GM12875 (cell line): Measurements from ENCODE around the gene PDCD1.

ENCODE experiments used
- H3K4me3 ChIP-seq: one replicate; pipeline ENCODE4 v1.5.1; 2011; ENCODE audit warnings: low read depth, low read length, control low read depth
- TF ChIP-seq, protein P1 (sequence below): IDR thresholded peaks from 2 replicates; pipeline ENCODE4 v1.5.1; 2011; ENCODE audit warnings: low read depth, mild to moderate bottlenecking, control low read depth, inconsistent platforms, low read length, moderate library complexity, borderline replicate concordance; ENCODE audit not compliant: insufficient read depth

The PDCD1 gene

DNA sequence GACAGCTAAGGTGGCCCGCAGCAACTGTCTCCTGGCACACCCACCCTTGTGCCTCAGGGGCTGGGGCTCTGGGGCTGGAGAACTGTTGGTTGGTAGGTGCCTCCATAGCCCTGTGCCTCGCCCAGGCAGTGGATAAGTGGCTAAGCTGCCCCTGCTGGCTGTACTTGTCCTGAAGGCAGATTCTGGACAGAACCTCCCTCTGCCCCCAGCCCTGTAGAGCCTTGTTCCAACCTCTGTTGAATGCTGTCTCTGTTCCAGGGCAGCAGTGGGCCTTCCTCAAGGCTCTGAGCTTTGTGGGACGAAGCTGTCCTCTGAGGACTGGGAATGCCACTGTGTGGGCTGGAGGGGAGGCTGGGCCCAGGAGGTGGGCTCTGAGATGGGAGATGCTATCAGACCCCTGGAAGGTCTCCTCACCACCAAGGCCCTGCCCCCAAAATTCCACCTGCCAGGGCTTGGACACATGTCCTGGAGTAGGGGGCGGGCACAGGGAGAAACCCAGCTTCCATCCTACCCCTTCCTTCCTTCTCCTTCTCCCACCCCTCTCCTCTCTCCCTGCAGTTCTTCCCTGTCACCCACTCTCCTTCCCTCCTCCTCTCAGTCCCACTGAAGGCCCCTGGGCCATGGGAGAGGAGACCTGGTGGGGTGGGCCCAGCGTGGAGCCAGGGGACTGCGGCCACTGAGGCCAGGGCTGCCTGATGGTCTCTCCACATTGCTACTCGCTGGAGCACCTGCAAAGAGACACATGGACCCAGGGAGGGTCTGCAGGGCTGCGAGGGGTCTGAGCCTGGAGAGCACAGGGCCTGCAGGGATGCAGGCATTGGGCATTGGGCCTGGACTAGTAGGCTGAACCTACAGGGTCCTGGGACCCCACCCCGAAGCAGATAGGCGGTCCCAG, 1.7 kb upstream of the PDCD1 start:
- TF ChIP-seq, protein P1, sequence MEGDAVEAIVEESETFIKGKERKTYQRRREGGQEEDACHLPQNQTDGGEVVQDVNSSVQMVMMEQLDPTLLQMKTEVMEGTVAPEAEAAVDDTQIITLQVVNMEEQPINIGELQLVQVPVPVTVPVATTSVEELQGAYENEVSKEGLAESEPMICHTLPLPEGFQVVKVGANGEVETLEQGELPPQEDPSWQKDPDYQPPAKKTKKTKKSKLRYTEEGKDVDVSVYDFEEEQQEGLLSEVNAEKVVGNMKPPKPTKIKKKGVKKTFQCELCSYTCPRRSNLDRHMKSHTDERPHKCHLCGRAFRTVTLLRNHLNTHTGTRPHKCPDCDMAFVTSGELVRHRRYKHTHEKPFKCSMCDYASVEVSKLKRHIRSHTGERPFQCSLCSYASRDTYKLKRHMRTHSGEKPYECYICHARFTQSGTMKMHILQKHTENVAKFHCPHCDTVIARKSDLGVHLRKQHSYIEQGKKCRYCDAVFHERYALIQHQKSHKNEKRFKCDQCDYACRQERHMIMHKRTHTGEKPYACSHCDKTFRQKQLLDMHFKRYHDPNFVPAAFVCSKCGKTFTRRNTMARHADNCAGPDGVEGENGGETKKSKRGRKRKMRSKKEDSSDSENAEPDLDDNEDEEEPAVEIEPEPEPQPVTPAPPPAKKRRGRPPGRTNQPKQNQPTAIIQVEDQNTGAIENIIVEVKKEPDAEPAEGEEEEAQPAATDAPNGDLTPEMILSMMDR = peak; percentile 22; the same call in 1 of the 2 replicates
- H3K4me3 ChIP-seq = no peak overlapping the region

DNA sequence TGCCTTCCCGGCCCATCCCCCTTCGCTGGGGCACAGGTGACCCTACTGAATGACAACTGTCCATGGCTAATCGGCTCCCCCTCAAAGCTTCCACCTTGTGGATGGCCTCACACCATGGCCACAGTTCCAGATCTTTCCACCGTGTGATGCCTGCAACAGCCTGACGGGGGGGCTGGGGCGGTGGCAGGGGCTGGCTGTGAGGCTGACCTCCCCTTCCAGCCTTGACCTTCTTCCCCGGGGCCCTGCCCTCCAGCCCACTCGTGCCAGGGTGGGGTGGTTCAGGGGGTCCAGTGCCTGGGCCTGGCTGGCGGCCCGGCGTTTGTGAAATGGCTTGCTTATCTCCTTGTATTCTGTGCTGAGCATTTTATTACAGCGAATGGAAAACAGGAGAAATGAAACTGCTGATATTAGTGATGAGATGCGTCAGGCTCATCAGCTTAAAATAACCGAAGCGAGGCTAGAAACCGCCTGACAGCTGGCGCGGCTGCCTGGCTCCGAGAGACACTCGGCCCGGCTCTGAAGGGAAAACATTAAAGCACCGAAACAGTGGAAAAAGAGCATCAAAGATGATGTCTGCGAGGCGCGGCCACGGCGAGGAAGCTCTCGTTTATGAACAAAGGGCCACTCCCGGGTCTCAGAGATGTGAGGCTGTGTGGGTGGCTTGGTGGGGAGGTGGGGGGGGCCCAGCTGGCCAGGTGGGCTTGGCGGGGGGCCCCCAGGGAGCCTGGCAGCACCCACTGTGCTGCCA, 916 bp upstream of the PDCD1 start:
- TF ChIP-seq, protein P1 = peak; percentile 70
- H3K4me3 ChIP-seq = peak overlapping the region; percentile 43

DNA sequence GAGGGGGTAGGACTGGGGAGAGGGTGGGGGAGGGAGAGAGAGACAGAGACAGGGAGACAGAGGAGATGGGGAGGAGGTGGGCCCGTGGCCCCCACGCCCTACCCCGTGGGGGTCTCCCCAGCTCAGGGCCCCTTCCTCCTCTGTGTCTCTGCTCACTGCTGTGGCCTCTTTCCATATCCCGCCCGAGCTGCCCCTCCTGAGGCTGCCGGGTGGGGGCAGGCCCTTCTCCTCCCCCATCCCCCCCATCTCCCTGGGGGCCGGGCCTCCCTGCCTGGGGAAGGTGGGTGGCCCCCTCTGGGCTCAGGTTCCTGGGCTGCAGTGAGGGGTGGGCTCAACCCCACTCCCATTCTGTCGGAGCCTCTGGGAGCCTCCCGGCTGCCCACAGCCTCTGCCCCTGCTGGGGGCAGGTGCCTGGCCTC, 332 bp upstream of the PDCD1 start:
- TF ChIP-seq, protein P1 = no peak
- H3K4me3 ChIP-seq = peak overlapping the region; percentile 43

DNA sequence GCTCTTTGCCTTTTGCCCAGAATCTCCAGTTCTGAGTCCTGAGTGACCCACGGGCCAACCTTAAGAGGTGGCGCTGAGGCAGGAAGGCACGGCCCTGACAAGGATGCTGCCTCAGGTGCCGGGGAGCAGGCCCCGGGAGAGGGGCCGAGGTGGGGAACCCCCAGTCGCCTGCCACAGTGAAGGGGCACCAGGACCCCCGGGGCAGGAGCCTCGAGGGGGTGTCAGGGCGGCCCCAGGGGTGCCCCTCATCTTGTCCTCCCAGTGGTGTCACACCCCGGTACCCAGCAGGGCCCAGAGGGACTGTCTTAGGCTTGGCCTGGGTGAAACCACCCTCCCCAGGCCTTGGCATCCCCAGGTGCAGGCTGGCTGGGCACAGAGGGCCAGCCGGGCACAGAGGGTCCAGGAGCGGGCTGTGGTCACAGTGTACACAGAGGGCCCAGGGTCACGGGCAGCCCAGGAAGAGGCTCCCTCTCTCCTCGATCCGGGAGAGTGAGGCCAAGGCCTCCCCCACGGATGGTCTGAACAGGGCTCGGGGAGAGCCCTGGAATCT, 1.0 kb downstream of the PDCD1 start:
- no peak overlapping the region for H3K4me3 ChIP-seq
- TF ChIP-seq, protein P1 = no peak

DNA sequence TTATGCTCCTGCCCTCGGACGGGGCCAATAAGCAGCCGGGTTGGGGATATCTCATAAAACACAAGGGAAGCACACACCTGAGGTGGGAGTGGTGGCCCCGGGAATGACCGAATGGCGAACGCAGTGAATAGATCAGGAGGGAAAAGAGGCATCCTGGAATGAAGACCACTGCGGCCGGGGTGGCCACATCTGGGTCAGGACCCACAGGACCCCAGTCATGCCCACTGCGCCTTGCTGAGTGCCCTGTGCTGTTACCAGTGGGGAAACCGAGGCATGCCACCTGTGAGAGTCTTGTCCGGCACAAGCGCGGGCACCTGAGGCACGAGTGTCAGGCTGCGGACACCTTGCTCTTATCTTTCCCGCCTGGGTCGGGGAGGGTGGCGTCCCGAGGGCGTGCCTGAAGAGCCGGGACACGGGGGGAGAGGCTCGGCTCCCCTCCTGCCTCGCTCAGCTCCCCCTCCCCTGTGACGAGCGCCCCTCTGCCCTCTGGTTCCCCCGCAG, 1.6 kb downstream of the PDCD1 start:
- H3K4me3 ChIP-seq = no peak overlapping the region
- TF ChIP-seq, protein P1 = no peak

DNA sequence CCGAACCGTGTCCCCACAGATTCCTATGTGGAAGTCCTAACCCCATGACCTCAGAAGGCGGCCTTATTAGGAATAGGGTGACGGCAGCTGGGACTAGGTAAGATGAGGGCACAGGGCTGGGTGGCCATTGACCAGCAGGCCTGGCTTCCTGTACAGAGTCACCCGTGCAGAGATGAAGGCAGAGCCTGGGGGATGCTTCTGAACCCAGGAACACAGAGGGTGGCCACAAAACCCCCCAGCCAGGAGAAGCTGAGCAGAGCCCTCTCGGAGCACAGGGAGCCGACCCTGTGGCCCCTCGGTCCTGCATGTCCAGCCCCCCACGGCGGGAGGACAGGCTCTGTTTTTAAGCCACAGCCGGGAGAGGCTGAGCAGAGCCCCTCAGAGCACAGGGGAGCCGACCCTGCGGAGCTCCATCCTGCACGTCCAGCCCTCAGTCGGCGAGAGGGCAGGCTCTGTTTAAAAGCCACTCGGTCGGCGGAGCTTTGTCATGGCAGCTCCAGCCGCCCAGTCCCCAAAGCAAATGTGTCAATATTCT, 2.7 kb downstream of the PDCD1 start:
- no peak overlapping the region for H3K4me3 ChIP-seq

More for the DNA sequence above, 2.7 kb downstream of the PDCD1 start:
- TF ChIP-seq, protein P1 = no peak
